Putamen (tissue), 1 donor: Measurements from ENCODE around the gene MAPK6.
"Not testable (repeated sequence)": the region's sequence is repeated elsewhere in the genome, so short reads cannot be mapped to it uniquely, and the experiment has no call there.

Experiments
- DNase-seq: peaks from one replicate; pipeline ENCODE4 v3.0.0-alpha.2; 2016; ENCODE audit warnings: low spot score

Gene MAPK6

DNA sequence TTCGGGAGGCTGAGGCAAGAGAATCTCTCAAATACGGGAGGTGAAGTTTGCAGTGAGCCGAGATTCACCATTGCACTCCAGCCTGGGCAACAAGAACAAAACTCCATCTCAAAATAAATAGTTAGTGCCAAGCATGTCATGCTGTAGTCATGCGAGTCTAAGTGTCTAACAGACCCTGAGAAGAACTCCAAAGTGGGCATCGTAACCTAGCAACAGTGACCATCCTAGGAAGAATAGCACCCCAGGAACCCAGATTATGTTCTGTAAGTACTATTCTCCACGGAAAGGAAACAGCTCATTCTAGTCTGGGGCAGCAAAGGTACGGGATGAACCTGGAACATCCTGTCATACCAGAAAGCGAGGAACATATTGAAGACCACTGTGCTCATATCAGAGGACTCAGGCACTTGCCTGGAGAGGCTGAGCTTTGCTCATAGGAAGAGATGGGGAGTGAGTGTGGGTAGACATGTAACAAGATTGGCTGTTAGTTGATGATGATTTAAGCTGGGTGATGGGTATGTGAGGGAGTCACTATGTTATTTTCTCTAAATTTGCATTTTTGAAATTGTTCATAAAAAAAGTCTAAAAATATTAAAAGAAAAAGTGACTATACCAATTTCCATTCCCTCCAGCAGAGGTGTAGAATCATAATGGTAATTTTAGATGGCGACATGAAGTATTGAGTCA, 61.8 kb downstream of the MAPK6 start:
- DNase-seq = peak; percentile 55

DNA sequence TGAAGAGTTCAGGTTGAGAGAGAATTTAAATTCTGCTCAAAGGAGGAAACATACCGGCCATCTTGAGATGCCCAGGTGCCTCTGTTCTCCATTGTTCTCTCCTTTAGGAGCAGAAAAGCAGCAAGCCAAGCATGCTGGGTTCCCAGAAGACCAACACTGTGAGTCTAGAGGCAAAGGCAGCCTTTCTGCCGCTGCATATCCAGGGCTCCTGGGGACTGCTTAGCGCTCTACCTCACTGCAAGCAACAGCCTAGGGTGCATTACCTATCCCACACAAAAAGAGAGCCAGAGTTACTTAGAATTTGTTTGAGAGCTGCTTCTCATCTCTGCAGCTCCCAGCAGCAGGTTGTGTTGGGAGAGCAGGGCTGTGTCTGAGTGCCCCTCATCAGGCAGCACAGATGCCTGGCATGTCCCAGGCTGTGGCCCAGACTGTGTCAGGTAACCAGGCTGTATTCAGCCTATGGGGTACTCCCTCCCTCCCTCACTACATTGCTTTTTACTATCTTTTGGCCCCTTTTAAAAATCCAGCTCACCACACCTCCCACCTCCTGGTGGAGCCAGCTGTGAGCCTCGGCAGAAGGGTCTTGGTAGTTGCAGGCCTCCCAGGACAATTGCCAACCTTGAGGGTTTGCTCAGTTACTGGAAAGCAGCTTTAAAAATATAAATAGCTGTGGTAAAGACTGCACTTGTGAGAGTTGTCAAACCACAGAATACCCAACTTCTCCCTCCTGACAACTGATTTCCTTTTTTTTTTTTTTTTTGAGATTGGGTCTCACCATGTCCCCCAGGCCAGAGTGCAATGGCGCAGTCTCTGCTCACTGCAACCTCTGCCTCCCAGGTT, 63.4 kb downstream of the MAPK6 start:
- no peak for DNase-seq

DNA sequence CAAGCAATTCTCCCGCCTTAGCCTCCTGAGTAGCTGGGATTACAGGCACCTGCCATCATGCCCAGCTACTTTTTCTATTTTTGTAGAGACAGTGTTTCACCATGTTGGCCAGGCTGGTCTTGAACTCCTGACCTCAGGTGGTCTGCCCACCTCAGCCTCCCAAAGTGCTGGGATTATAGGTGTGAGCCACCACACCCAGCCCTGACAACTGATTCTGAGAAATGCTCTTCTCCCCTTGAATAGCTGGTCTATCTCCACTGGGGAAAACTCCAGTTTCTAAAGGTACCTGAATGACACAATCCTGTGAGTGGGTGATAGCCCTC, 64.0 kb downstream of the MAPK6 start:
- not testable (repeated sequence) for DNase-seq

DNA sequence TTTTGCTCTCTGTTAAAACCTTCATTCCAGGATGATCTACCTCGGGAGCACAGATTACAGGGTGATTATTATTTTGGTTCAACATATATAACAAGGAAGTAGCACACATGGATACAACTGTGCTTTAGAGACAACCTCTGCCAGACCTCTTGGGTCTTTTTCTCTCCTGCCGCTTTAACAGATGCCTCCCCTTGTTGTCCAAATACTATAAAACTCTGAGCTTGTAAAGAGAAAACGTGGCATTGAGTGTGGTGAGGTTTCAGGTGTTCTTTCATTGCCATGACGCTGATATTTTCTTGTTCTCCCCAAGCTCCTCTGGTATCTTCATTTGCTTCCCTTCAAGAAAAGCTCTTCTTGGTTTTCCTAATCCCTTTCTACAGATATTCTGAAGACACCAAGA, 64.6 kb downstream of the MAPK6 start:
- DNase-seq = no peak

DNA sequence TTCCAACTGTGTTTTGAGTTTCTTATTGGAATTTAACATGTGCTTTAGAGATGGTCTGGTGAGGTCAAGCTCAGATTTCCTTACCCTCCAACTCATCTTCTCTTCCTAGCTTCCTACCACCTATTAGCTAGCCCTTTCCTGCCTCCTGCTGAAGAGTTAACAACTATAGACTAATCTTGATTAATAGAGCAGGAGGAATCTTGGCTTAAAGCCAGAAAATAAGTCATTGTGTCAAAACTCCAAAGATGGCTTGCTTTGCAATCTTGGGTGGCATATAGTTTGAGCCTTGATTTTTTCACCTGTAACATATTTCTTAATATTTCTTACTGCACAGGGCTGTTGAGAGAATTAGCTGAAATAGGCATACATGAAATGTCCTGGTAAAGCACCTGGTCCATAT, 66.3 kb downstream of the MAPK6 start:
- DNase-seq = no peak

DNA sequence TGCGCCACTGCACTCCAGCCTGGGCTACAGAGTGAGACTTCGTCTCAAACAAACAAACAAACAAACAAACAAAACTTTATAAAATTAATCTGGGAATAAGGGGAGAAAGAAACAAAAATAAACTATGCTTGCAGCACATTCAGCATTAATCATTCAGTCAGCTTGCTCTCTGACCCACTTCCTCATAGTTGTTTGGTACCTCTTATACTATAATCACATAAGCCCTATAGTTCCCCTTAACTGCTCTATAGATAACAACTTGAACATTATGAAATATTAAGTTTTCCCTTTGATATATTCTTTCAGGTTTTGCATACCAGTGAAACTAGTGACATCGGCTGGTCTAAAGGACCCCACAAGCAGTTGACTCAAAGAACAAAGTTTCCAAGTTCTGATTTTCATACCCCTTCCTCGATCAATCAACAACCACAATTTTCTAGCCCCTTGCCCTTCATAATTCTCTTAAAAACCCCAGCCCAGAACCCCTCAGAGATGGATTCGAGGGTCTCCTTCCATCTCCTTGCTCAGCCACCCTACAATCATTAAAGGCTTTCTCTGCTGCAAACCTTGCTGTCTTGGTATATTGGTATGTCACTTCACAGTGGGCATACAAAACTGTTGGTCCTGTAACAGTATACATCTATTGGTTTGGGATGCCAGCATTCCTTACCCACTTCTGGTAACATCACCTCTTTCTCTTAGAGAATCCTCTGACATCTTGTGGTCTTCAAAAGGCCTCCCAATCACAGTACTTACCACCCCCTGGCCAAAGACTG, 67.2 kb downstream of the MAPK6 start:
- no peak for DNase-seq

DNA sequence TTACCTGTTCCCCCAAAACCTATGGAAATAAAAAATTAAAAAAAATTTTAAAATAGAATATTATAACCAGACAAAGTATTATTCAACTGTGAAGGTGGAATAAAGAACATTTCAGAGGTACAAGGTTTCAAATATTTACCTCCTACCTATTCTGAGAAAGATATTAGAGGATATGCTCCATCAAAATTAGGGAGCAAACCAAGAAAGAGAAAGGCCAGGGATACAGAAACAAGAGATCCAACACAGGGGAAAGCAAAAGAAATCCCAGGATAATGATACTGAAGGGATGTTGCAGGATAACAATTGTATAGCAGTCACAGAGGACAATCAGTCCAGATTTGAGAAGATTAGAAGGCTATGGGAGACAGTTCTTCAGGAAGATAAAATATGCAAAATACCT, 71.2 kb downstream of the MAPK6 start:
- DNase-seq = no peak

DNA sequence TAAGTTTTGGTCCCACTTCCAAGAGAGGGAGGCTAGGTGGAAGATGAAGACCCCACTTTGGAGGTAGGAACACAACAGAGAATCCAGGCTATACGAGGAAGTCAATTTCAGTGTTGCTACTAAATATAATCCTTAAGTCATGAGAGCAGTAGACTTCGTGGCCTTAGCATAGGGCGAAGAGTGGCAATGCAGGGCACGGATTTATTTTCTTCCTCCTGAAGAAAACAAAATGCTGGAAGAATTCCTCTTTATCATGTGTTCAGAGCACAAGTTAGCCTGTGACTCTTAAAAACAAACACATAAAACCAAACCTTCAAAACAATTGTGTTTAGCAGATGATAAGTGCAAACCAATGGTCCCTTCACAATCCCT, 74.1 kb downstream of the MAPK6 start:
- no peak for DNase-seq

DNA sequence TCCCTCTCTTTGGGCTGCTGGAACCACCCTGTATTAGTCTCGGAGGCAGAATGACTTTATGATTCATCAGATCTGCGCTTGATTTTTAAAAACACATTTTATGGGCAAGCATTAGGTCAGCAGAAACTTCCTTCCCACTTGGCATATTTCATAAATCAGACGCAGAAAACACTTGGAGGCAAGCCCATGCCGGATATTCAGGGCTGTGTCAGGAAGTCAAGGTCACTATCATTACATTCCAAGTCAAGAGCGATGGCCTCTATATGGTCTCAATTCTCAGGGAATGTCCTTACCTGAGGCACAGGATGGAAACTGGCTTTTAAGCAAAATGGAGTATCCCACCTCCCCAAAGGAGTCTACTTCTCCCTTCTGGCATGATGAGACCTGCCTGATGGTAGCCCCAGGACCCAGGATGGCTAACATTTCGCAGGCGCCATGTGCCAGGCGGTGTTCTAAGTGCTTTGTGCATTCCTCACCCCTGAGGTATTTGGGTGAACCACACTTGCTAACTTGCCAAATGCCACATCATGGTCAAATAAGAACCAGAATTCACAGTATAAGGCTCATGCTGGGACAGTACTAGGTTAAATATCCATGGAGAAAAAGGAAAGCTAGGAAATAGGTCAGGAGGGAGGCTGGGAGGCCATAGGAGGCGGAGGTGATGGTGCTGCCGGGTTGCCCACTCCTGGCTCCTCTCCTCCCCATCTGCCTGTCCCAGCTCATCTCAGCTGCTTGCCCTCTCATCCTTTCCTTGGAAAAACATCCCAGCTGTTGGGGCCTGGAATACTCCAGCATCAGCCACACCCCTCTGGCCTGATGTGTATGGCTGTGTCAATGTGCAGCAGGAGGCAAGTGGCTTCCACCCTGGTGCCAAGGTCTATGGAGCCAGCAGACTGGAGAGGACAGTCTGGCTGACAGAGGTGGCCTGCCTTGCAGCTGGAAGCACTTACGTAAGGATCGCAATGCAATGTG, 74.8 kb downstream of the MAPK6 start:
- no peak for DNase-seq

DNA sequence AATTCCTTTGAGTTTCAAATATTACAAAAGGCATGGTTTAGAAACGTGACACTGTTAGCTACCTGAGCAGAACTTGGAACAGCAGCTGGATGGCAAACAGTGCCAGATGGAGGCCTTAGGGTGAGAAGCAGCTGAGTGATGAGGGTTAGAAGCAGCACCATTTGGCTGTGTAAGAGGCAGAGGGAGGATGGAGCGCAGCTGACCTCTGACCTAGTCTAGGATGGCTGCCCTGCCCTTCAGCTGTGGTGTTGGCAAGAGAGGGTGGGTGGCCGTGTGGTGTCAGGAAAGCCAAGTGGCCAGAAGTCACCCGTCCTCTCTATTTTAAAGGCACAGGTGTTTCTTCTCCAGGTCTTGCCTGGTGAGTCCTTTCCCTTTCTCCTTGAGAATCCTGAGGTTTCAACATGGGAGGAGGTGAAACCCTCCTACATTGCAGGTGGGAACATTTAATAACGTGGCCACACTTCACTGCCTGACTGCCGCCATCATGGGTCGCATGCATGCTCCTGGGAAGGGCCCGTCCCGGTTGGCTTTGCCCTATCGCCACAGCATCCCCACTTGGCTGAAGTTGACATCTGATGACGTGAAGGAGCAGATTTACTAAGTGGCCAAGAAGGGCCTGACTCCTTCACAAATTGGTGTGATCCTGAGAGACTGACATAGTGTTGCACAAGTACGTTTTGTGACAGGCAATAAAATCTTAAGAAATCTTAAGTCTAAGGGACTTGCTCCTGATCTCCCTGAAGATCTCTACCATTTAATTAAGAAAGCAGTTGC, 76.0 kb downstream of the MAPK6 start:
- DNase-seq = no peak

DNA sequence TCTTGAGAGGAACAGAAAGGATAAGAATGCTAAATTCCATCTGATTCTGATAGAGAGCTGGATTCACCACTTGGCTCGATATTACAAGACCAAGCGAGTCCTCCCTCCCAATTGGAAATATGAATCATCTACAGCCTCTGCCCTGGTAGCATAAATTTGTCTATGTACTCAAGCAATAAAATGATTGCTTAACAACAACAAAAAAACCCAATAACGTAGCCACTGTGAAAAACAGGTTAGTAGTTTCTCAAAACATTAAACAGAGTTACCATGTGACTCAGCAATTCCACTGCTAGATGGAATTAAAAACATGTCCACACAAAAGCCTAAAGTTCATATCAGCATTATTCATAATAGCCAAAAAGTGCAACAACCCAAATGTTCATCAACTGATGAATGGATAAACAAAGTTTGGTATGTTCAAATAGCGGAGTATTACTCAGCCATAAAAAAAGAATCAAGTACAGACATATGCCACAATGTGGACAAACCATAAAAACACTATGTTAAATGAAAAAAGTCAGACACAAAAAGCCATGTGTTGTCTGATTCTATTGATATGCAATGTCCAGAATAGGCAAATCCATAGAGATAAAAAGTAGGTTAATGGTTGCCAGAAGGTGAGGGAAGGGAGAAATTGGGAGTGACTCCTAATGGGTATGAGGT, 76.7 kb downstream of the MAPK6 start:
- no peak for DNase-seq

DNA sequence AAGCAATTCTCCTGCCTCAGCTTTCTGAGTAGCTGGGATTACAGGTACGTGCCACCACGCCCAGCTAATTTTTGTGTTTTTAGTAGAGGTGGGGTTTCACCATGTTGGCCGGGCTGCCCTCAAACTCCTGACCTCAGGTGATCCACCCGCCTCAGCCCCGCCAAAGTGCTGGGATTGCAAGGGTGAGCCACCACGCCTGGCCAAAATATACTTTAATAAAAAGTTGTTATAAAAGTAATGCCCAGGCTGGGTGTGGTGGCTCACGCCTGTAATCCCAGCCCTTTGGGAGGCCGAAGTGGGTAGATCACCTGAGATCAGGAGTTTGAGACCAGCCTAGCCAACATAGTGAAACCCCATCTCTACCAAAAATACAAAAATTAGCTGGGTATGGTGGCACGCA, 77.5 kb downstream of the MAPK6 start:
- not testable (repeated sequence) for DNase-seq

DNA sequence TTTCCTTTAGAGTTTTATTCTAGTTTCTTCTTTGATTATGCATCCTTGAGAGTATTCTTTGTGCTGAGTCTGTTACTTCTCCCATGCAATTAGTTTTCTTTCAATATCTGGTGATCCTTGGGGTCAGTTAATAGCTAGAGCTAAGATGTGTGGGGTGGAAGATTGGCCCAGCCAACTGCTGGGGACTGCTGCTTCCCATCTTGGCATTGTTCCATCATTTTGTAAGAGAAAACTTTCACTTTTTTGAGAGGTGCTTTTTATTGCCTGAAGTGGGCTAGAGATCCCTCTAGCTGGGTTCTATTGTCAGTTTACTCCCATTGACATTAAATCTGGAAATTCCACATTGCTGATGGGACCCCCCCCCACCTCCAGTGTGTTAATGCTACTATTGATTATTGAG, 78.2 kb downstream of the MAPK6 start:
- DNase-seq = no peak

DNA sequence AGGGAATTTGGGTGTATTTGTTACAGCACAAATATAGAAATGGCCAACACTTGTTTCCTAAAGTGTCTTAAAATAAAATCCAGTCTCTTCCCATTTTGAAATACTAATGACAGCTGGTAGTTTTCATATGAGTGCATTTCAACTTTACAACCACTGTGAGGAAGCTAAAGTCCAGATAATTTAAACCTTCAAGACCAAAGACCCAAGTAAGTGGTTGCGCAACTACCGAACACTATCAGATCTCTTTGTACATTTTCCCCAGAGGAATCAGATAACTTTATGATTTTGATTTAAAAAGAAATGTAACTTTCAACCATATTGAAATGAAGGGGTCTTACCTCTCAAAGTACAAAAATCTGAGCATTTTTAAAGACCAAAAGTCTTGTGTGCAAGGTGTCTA, 79.3 kb downstream of the MAPK6 start:
- no peak for DNase-seq

DNA sequence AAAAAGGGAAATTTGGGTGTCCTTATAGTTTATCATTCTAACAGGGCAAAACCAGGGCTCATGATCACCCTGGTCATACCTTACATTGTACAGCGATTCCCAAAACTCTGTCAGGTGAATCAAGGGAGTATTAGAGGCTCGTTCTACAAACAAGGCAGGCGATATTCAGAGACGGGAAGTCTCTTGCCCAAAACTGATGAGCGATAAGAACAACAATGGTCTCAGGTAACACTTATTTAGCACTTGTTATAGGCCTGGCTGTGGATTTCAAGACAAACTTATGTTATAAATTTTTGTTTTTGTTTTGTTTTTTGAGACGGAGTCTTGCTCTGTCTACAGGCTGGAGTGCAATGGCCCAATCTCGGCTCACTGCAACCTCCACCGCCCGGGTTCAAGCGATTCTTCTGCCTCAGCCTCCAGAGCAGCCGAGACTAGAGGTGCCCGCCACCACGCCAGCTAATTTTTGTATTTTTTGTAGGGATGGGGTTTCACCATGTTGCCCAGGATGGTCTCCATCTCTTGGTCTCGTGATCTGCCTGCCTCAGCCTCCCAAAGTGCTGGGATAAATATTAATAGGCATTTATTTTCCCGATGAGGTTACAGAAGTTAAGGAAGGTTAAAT, 80.7 kb downstream of the MAPK6 start:
- no peak for DNase-seq

DNA sequence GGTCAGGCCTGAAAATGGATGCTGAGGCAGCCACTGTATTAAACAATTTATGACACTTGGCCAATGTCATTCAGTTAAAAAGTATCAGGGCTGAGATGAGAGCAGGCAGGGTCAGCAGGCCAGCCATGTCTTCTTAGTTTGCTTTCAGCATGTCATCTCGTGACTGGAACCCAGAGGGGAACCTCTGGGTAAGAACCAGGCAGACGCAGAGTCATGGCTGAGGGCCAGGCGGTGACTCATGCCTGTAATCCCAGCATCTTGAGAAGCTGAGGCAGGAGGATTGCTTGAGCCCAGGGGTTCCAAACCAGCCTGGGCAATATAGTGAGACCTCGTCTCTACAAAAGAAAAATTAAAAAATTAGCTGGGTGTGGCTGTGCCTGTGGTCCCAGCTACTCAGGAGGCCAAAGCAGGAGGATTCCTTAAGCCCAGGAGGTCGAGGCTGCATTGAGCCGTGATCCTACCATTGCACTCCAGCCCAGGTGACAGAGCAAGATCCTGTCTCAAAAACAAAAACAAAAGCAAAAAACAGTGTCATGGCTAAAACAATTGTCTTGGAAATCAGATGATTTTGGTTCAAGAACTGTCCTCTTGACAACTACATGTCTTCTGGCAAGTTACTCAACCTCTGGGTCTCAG, 81.9 kb downstream of the MAPK6 start:
- no peak for DNase-seq

DNA sequence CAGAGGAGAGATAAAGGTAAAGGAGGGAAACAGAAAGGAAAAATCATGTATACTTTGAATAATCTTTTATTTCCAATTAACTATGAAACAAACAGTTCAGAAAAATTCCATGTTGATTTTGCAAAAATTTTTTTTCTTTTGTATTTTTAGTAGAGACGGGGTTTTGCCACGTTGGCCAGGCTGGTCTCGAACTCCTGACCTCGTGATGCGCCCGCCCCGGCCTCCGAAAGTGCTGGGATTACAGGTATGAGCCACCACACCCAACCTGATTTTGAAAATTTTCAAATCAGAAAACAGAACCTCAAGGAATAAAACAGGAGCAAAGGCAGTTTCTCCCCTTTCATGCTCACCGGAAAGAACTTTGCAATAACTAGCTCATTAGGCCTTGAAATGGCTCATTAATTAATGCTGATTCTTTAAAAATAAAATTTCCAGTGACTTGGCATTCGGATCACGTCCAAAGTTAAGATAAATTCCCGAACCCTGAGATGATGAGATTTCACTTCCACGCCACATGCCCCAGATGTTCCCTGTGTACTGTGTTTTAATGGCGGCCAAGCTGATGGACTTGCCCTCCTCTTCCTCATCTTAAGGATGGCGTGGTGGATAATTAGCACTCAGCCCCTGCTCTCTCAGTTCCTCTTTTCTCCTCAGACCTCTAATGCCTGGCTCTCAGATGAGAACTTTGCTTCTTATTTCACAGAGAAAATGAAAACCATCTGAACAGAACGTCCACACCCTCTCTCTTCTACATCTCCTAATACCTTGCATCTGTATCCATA, 82.7 kb downstream of the MAPK6 start:
- no peak for DNase-seq

DNA sequence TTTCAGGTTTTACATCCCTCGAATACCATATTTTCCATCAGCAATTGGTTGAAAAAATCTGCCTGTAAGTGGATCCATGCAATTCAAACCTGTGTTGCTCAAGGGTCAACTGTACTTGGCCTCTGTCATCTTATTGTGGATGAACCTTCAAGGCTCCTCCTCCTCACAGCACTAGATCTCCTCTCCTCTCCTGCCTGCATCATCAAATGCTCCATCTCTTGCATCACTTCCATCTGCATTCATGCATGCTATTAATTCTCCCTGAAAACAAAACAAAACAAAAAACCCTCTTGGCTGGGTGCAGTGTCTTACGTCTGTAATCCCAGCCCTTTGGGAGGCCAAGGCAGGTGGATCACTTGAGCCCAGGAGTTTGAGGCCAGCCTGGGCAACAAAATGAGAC, 83.4 kb downstream of the MAPK6 start:
- no peak for DNase-seq
